Islet precursor cell (in vitro differentiated cells): ENCODE data around the gene ZNF708.
A peak's percentile ranks its signal among the peaks of the same experiment; 100 is the strongest.
"Not testable (repeated sequence)": the region's sequence is repeated elsewhere in the genome, so short reads cannot be mapped to it uniquely, and the experiment has no call there.

Source experiments
- DNase-seq: peaks from one replicate; pipeline ENCODE4 v3.0.0-alpha.2; 2018

ZNF708 gene

DNA sequence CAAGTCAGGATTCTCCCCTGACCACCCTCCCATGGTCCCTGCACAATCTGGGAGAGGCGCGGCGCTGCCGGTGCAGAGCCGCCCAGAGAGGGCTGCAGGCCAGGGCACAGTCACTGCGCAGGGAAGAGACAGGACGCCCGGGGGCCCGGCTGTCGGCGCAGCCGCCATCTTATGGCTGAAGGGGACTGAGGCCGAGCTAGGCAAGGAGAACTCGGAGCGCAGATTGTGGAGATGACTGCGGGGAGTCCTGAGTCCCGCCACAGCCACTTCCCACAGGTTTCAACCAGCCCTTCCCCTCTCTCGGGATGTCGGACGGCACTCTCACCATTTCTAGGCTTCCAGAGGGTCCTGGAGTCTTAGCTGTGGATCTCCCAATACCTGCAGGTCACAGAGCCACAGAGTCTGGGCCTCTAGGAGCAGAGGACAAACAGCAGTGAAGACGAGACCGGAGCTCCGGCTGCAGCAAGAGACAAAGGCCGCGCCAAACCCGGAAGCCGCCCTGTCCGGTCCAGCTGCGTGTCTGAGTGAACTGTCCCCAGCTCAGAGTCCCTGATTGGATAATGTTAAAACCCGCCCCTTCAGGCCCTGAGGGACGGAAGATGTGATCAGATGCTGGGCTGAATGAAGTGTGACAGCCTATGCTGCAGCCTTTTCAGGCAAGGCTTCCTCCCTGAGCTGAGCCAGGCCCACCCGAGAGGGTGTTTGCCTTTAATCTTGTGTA, at the start of gene ZNF708:
ZNF708 (minus strand) TSS at position 526 of the 721 bp plus-strand sequence; CDS start at position 328, 198 bp downstream.
- peak; percentile 96 for DNase-seq

DNA sequence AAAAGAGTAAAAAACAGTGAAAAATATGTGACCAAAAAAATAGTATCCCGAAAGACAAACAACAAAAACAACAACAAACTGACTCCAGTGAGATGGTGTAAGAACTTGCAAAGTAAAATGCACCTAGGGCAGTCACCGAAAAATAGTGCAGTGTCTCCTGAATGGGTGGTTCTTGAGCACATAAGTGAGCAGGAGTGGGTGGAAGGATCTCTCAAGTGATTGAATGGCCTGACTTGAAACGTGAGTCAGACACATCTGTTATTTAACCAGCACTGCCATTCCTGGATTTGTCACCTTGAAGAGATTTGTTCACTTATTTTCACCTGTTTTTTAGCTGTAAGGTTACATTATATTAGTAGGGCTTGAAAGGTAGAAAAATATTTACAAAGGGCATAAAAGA, 33.1 kb upstream of the ZNF708 start:
- DNase-seq, result no peak

DNA sequence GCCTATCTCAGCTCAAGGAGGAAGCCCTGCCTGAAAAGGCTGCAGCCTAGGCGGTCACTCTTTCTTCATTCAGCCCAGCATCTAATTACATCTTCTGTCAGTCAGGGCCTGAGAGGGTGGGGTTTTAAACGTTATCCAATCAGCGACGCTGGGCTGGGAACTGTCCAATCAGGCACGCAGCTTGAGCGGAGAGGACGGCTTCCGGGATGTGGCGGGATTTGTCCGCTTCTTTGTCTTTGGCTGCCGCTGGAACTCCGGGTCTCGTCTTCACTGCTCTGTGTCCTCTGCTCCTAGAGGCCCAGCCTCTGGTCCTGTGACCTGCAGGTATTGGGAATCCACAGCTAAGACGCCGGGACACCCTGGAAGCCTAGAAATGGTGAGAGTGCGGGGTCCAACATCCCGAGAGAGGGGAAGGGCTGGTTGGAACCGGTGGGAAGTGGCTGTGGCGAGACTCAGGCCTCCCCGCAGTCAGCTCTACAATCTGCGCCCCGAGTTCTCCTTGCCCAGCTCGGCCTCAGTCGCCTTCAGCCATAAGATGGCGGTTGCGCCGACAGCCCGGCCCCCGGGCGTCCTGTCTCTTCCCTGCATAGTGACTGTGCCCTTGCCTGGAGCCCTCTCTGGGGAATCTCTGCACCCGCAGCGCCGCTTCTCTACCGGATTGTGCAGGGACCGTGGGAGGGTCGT, 29.7 kb upstream of the ZNF708 start, which contains the start of gene ZNF738:
ZNF738 (plus strand) TSS at position 233 of the 684 bp plus-strand sequence; CDS start at position 374, 141 bp downstream.
- peak; percentile 98 for DNase-seq

- DNase-seq, result no peak
Observed at GRCh38 chr19:21352830-21353229, 23.6 kb upstream of the ZNF708 start.

DNA sequence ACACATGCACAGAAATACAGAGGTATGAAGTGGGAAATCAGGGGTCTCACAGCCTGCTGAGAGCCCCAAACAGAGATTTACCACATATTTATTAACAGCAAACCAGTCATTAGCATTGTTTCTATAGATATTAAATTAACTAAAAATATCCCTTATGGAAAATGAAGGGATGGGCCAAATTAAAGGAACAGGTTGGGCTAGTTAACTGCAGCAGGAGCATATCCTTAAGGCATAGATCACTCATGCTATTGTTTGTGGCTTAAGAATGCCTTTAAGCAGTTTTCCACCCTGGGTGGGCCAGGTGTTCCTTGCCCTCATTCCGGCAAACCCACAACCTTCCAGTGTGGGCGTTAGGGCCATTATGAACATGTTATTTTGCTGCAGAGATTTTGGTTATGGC, 15.6 kb upstream of the ZNF708 start:
- DNase-seq, result not testable (repeated sequence)

DNA sequence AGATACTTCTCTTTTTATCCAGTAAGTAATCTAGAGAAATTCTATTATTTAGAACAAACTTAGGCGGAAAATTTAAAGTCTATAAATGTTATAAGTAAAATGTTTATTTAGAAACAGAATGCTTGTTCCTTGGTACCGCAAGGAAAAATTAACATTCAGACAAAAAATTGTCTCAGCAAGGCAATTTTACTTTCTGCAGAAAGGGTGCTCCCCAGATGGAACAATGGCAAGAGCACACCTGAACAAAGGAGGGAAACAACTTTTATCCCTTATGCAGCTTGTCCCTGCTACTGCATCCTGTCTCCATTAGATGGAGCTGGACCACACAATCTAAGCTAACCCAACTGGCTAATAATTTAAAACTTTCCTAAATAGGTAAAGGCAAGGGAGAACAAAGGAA, 6.5 kb upstream of the ZNF708 start:
- no peak for DNase-seq

- DNase-seq, result no peak
Observed at GRCh38 chr19:21328406-21328805, 804 bp downstream of the ZNF708 start.

GRCh38 chr19:21326169-21326568, 3.0 kb downstream of the ZNF708 start:
- DNase-seq, result no peak

DNA sequence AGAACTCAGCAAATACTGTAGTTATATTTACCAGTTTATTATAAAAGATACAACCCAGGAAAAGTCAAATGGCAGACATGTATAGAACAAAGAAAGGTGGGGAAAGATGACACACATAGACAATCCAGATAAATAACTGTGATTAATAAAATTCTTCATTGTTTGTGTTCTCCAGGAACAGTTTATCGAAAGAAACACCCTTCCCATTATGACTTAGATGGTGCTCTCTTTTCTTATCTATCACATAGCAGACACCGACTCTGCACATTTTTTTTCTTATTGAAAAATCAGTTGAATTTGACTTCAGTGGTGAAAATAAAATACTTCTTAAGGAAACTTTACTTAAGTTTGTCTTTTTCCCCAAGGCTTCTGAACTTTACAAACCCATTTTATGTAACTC, 6.2 kb downstream of the ZNF708 start:
- DNase-seq, result no peak

GRCh38 chr19:21322528-21322927, 6.7 kb downstream of the ZNF708 start:
- no peak for DNase-seq

DNA sequence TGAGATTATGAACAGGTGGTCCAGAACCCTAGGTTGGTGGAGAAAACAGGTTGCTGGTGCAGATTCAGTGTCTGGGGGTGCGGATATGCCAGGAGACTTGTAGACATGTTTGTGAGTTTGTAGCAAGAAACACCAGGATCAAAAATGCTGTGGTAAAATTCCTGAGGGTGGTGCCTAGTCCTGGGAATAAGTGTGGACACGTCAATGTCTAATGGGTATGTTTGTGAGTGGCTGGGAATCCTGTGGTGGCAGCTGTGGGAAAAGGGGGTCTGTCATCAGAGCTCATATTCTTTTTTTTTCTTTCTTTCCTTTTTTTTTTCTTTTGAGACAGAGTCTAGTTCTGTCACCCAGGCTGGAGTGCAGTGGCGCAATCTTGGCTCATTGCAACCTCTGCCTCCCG, 7.2 kb downstream of the ZNF708 start:
- DNase-seq, result peak; percentile 62

GRCh38 chr19:21321134-21321533, 8.1 kb downstream of the ZNF708 start:
- DNase-seq, result no peak

GRCh38 chr19:21317821-21318220, 11.4 kb downstream of the ZNF708 start:
- DNase-seq, result no peak

GRCh38 chr19:21314676-21315075, 14.5 kb downstream of the ZNF708 start:
- DNase-seq, result peak; percentile 51

DNA sequence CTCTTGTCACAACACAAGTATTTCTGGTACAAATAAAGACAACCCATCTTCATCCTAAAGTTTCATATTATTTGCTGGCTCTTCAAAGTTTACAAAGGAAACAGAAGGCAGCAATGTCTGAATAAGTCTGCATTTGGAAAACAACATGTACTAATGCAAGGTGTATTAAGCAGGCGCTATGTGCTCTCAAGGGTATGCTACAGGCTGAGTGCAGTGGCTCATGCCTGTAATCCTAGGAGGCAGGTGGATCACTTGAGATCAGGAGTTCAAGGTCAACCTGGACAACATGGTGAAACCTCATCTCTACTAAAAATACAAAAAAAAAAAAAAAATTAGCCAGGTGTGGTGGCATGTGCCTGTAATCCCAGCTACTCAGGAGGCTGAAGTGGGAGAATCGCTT, 16.4 kb downstream of the ZNF708 start:
- not testable (repeated sequence) for DNase-seq

DNA sequence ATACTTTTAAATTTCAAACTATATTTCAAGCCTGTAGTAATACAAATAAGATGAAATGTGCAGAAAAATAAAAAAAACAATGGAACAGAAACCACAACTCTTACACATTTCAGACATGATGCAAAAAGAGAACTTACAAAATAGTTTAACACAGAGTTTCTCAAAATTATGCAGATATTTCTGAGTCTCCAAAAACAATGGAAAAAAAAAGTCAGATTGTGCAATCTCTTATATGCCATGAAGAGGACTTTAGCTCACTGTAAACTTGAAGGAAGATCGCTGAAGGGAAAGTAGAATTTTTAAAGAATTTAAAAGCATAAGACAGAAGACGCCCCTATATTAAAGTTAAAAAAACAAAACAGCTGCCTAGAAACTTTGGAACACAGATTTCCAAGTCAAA, 20.4 kb downstream of the ZNF708 start:
- DNase-seq, result no peak

- not testable (repeated sequence) for DNase-seq
Observed at GRCh38 chr19:21306881-21307479, 22.2 kb downstream of the ZNF708 start.

GRCh38 chr19:21293768-21294167, 35.4 kb downstream of the ZNF708 start:
- DNase-seq, result not testable (repeated sequence)

DNA sequence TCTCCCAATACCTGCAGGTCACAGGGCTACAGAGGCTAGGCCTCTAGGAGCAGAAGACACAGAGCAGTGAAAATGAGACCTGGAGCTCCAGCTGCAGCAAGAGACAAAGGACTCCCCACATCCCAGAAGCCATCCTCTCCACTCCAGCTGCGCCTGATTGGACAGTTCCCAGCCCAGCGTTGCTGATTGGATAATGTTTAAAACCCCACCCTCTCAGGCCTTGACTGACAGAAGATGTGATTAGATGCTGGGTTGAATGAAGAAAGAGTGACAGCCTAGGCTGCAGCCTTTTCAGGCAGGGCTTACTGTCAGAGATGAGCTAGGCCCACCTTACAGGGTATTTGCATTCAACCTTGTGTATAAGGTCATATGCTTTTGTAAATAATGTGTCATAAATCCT, 59.4 kb downstream of the ZNF708 start:
- no peak for DNase-seq

DNA sequence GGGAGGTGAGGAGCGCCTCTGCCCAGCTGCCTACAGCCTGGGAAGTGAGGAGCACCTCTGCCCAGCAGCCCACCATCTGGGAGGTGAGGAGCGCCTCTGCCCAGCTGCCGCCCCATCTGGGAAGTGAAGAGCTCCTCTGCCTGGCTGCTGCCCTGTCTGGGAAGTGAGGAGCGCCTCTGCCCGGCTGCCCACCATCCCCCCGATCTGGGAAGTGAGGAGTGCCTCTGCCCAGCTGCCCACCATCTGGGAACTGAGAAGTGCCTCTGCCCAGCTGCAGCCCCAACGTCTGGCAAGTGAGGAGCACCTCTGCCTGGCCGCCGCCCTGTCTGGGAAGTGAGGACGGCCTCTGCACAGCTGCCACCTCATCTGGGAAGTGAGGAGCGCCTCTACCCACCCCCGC, 64.3 kb downstream of the ZNF708 start:
- DNase-seq, result no peak

DNA sequence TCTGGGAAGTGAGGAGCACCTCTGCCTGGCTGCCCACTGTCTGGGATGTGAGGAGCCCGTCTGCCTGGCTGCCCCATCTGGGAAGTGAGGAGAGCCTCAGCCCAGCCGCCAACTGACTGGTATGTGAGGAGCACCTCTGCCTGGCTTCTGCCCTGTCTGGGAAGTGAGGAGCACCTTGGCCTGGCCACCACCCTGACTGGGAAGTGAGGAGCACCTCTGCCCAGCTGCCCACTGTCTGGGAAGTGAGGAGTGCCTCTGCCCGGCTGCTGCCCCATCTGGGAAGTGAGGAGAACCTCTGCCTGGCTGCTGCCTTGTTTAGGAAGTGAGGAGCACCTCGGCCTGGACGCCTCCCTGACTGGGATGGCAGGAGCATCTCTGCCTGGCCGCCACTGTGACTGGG, 64.8 kb downstream of the ZNF708 start:
- no peak for DNase-seq

DNA sequence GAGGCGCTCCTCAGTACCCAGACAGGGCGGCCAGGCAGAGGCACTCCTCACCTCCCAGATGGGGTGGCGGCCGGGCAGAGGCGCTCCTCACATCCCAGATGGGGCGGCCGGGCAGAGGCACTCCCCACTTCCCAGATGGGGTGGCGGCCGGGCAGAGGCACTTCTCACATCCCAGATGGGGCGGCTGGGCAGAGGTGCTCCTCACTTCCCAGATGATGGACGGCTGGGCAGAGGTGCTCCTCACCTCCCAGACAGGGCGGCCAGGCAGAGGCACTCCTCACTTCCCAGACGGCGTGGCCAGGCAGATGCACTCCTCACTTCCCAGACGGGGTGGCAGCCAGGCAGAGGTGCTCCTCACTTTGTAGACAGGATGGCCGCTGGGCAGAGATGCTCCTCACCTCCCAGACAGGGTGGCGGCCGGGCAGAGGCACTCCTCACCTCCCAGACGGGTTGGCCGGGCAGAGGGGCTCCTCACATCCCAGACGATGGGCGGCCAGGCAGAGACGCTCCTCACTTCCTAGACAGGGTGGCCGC, 68.3 kb downstream of the ZNF708 start:
- not testable (repeated sequence) for DNase-seq

GRCh38 chr19:21260164-21260847, 68.9 kb downstream of the ZNF708 start:
- DNase-seq, result no peak
